Stomach (tissue), 9 donors: ENCODE results near the gene SLC7A10. TPM values are rescaled to one million over a fixed set of nuclear protein-coding genes. Genes with fewer than 3 reads are reported as not detected.

ENCODE experiments used
- DNase-seq, 2 donors: peaks; one replicate each; pipeline versions ENCODE4 v3.0.0 to v3.0.0-alpha.2; 2013 to 2019
- H3K27ac ChIP-seq, 5 donors: fragments of 200-600 bp in 4 of 5; sonication (generic) in 4 of 5; one replicate each; pipeline ENCODE4 v1.5.1; 2013 to 2019; ENCODE audit warnings: mild to moderate bottlenecking in 1 of 5, moderate library complexity in 1 of 5
- H3K27me3 ChIP-seq, 3 donors: fragments of 200-600 bp; sonication (generic); one replicate each; pipeline ENCODE4 v1.5.1; 2017 to 2019; ENCODE audit warnings: mixed run types in 1 of 3
- H3K36me3 ChIP-seq, 4 donors: fragments of 200-600 bp; sonication (generic); 1 replicate in 3 of 4; 2 replicates in 1 of 4; pipeline ENCODE4 v1.5.1; 2016 to 2019
- H3K4me1 ChIP-seq, 4 donors: fragments of 200-600 bp; sonication (generic); one replicate each; pipeline ENCODE4 v1.5.1; 2016 to 2019
- H3K4me3 ChIP-seq, 4 donors: fragments of 200-600 bp; sonication (generic) in 3 of 4; one replicate each; pipeline ENCODE4 v1.5.1; 2016 to 2019; ENCODE audit warnings: mild to moderate bottlenecking in 1 of 4
- H3K9me3 ChIP-seq, 4 donors: fragments of 200-600 bp; sonication (generic); one replicate each; pipeline ENCODE4 v1.5.1; 2016 to 2019
- CTCF ChIP-seq, 7 experiments: fragments of 450-650 bp in 4 of 7; fragments of 200-600 bp in 3 of 7; sonication (generic) in 3 of 7; IDR thresholded peaks; one replicate each; pipeline ENCODE4 v1.5.1; 2016 to 2019; ENCODE audit warnings: antibody characterized with exemption in 7 of 7, control low read depth in 2 of 7, mild to moderate bottlenecking in 1 of 7
- EP300 ChIP-seq: sonication (generic); formaldehyde crosslinking; IDR thresholded peaks from one replicate; pipeline ENCODE4 v1.6.1; 2017; ENCODE audit warnings: antibody characterized with exemption
- POLR2A ChIP-seq, 4 donors: fragments of 450-650 bp; IDR thresholded peaks; one replicate each; pipeline ENCODE4 v1.6.1; 2016; ENCODE audit warnings: antibody characterized with exemption in 4 of 4, control low read depth in 2 of 4, mild to moderate bottlenecking in 1 of 4, moderate library complexity in 1 of 4
- POLR2AphosphoS5 ChIP-seq, 3 donors: sonication (generic); formaldehyde crosslinking; IDR thresholded peaks; one replicate each; pipeline ENCODE4 v1.6.1; 2016; ENCODE audit warnings: antibody characterized with exemption in 3 of 3
- WGBS, 5 donors: extraction: QIAGEN DNeasy Blood & Tissue Kit in 3 of 5; methylation state at CpG; one replicate each; pipeline versions ENCODE4 v1.1.5 to v1.1.7; 2013 to 2018; 5-methylcytosine and 5-hydroxymethylcytosine counted together
- intact Hi-C: fragments of 100-400 bp; cut with DNase I; formaldehyde crosslinking; loops from one replicate; pipeline ENCODE4 v1.15.1; 2023; ENCODE audit warnings: low total_unique reads
- polyA plus RNA-seq, 3 donors: library from polyadenylated mRNA; stranded (reverse); fragments of 200-250 nt; gene quantifications; one replicate each; pipeline ENCODE4 v1.2.3, GENCODE V29; 2013
- total RNA-seq, 5 donors: library from RNA; depleted of rRNA; stranded (reverse); fragments of >200 nt; gene quantifications; one replicate each; pipeline versions ENCODE4 v1.1.0 to v1.2.3, GENCODE V29; 2014 to 2016
- donor health status: healthy with polysubstance abuse.
- donor health status: Bipolar disorder and iron deficiency.
- donor health status: healthy.

The SLC7A10 gene
- total and polyA plus RNA-seq, 8 donors = 0.73 TPM; not detected in 7

GRCh38 chr19:33248104-33248503 is 22.5 kb upstream of the SLC7A10 start:
- Histone ChIP-seq H3K36me3 (no peaks in the 10 kb centered on the region), H3K9me3 (peaks cover 0 to 9% (median 6%) of the 10 kb centered on the region in 4 donors), H3K27ac (no peak overlapping the region), H3K4me3 (no peak overlapping the region), H3K4me1 (peaks cover 0 to 16% (median 0%) of the 10 kb centered on the region in 4 donors), H3K27me3 (peaks cover 0 to 20% (median 0%) of the 10 kb centered on the region in 3 donors)
- 86 to 91% (median 89%) methylated on average over 6 to 8 of the region's 8 CpGs for WGBS, 5 donors
- intact Hi-C loops = loop anchor here (10.0 kb wide), 1 partner anchor 527 kb away; no protein-coding TSS in a partner anchor
- TF ChIP-seq POLR2AphosphoS5 (IDR thresholded peaks at IDR 0.05) (no peak), EP300 (no peak), POLR2A (IDR thresholded peaks at IDR 0.05) (no peak), CTCF (IDR thresholded peaks at IDR 0.05) (no peak)
- no peak for DNase-seq

GRCh38 chr19:33247441-33247819 is 21.8 kb upstream of the SLC7A10 start:
- H3K27me3 ChIP-seq = peaks cover 0 to 14% (median 0%) of the 10 kb centered on the region in 3 donors
- intact Hi-C loops = loop anchor here (10.0 kb wide), 1 partner anchor 527 kb away; no protein-coding TSS in a partner anchor
- H3K9me3 ChIP-seq = peaks cover 0 to 9% (median 6%) of the 10 kb centered on the region in 4 donors
- DNase-seq = no peak
- H3K36me3 ChIP-seq = no peaks in the 10 kb centered on the region
- H3K4me1 ChIP-seq = peaks cover 0 to 16% (median 0%) of the 10 kb centered on the region in 4 donors
- TF ChIP-seq POLR2AphosphoS5 (IDR thresholded peaks at IDR 0.05) (no peak), CTCF (IDR thresholded peaks at IDR 0.05) (no peak), EP300 (no peak), POLR2A (IDR thresholded peaks at IDR 0.05) (no peak)
- H3K4me3 ChIP-seq = no peak overlapping the region
- no peak overlapping the region for H3K27ac ChIP-seq
- 92 to 100% (median 93%) methylated on average over 1 of the region's 1 CpG for WGBS, 5 donors

- no peak for DNase-seq
- TF ChIP-seq EP300 (no peak), POLR2A (IDR thresholded peaks at IDR 0.05) (no peak), POLR2AphosphoS5 (IDR thresholded peaks at IDR 0.05) (no peak), CTCF (IDR thresholded peaks at IDR 0.05) (no peak)
- H3K27ac ChIP-seq = no peak overlapping the region
- peaks cover 0 to 17% (median 2%) of the 10 kb centered on the region in 4 donors for H3K4me1 ChIP-seq
- peaks cover 0 to 9% (median 6%) of the 10 kb centered on the region in 4 donors for H3K9me3 ChIP-seq
- intact Hi-C loops = loop anchor here (10.0 kb wide), 1 partner anchor 528 kb away; no protein-coding TSS in a partner anchor
- H3K36me3 ChIP-seq = no peaks in the 10 kb centered on the region
- WGBS, 5 donors = 75 to 80% (median 77%) methylated on average over 5 to 7 of the region's 7 CpGs
- H3K4me3 ChIP-seq = no peak overlapping the region
- peaks cover 0 to 15% (median 0%) of the 10 kb centered on the region in 3 donors for H3K27me3 ChIP-seq
These were observed 21.2 kb upstream of the SLC7A10 start for GRCh38 chr19:33246709-33247440.

- H3K4me3 ChIP-seq = no peak overlapping the region
- 64 to 84% (median 77%) methylated on average over 4 to 7 of the region's 7 CpGs for WGBS, 5 donors
- H3K9me3 ChIP-seq = peaks cover 0 to 9% (median 6%) of the 10 kb centered on the region in 4 donors
- no peak for TF ChIP-seq POLR2AphosphoS5 (IDR thresholded peaks at IDR 0.05)
- peak in 2 of 7 experiments; percentile 15 to 37 for TF ChIP-seq CTCF (IDR thresholded peaks at IDR 0.05)
- TF ChIP-seq POLR2A (IDR thresholded peaks at IDR 0.05) = no peak
- TF ChIP-seq EP300 = no peak
- peak in 1 of 2 donors; percentile 50 for DNase-seq
- H3K27me3 ChIP-seq = peaks cover 0 to 15% (median 0%) of the 10 kb centered on the region in 3 donors
- H3K27ac ChIP-seq = no peak overlapping the region
- intact Hi-C loops = loop anchor here (10.0 kb wide), 1 partner anchor 529 kb away; no protein-coding TSS in a partner anchor
- H3K36me3 ChIP-seq = no peaks in the 10 kb centered on the region
- H3K4me1 ChIP-seq = peaks cover 7 to 25% (median 10%) of the 10 kb centered on the region in 4 donors
These were observed 20.5 kb upstream of the SLC7A10 start for GRCh38 chr19:33245948-33246708.
